HG02885 (cell line): ENCODE measurements around the gene G0S2.
A peak's percentile ranks its signal among the peaks of the same experiment; 100 is the strongest.

ENCODE experiments used
- ATAC-seq: cut with Tn5 transposase; IDR thresholded peaks from one replicate; pipeline ENCODE4 v1.9.1; 2021; ENCODE audit warnings: mild to moderate bottlenecking; ENCODE audit not compliant: unreplicated experiment, poor library complexity

Gene G0S2

GRCh38 chr1:209710093-209710492 lies 34.9 kb downstream of the G0S2 start:
- peak; percentile 50 for ATAC-seq

DNA sequence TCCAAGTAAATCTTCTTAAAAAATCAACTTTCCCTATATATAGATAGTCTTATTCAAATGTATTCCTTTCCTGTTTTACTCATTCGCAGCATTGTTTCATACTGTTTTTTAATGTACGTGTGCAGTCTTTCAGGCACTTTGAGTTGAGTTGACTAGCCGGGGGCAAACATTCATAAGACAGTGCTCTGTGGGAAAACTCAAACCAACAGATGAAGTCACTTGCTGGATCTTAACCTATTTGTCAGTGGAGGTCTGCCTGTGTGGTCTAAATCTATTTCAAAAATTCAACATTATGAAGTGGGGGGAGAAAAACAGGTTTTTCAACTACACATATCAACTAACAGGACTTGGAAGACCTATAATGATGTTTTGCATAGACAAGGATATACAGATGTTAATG lies 35.6 kb downstream of the G0S2 start:
- ATAC-seq: no peak

DNA sequence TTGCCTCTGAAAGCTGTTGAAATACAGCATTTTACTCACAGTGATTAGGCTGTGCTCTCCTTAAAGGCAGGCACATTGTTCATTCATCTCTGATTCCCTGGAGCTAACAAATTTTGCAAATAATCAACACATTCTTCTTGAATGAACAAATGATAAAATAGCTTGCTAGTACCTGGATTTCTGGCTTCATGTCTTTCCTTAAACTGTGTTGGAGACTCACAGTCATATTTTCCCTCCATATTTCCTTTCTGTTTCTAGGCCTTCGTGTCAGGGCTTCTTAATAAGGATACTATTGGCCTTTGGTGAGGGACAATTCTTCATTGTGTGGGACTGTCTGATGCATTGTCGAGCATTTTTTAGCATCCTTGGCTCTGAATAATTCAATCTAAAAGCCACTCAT lies 39.1 kb downstream of the G0S2 start:
- ATAC-seq: no peak

DNA sequence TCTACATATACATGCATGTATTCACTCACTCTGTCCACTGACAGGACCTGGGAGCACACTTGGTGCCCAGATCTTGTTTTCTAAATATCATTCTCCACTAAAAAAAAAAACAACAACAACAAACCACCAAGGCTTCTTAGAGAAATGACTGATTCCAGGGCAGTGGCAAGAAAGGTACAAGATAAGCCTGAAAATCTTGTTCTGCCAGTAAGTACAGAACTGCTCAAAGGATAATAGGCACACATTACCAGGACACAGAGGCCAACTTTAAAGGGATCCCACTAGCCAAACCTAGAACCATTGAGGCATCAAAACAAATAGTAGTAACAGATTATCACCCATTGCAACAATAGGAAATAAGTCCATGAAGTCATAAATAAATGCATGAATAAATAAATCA lies 40.1 kb downstream of the G0S2 start:
- ATAC-seq: no peak

DNA sequence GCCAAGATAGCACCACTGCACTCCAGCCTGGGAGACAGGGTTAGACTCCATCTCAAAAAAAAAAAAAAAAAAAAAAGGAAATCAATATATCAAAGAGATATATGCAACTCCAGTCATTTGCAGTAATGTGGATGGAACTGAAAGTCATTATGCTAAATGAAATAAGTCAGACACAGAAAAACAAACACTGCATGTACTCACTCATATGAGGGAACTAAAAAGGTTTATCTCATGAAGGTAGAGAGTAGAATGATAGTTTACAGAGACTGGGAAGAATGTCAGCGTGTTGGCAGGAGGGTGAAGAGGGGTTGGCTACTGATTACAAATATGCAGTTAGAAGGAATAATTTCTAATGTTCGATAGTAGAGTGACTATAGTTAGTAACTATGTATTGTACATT lies 42.6 kb downstream of the G0S2 start:
- no peak for ATAC-seq

- ATAC-seq: no peak
Measured at GRCh38 chr1:209720326-209720725, 45.1 kb downstream of the G0S2 start.

GRCh38 chr1:209720826-209721225 lies 45.6 kb downstream of the G0S2 start:
- ATAC-seq: no peak

DNA sequence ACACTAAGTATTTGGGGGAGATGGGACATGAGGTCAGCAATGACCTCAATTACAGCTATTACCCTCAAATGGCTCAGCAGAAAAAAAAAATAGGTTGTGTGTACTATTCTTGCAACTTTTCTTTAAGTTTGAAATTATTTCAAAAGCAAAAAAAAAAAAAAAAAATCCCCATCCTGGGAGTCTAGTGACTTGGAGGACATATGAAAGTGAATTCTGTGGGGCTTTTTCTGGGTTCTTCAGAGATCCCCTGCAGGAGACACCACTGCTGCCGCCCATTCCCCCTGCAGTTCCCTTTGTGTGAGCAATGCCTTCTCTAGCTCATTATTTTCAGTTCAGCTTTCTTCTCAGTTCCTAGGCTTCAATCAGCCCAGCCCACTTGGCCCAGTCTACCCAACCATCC lies 46.1 kb downstream of the G0S2 start:
- ATAC-seq: no peak

DNA sequence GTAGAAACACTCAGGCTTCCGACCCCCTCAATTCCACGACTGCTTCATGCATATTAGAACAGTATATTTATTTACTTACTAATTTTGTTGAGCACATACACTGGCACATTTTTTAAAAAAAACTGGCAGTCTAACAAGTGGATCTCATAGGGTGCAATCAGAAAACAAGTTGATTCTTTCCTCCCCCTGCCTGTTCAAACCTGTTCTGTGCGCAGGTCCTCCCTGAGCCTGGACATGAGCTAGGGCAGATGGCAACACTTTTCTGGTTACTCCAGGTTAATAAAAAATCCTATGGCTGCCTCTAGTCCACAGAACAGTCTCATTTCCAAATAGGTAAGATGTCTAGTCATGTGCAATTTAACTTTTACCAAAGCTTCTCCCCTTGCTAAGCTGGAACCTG lies 48.1 kb downstream of the G0S2 start:
- no peak for ATAC-seq

- ATAC-seq: peak; percentile 65
Measured at GRCh38 chr1:209723756-209724693, 48.8 kb downstream of the G0S2 start.
